ENCODE data around the gene GREB1.
A peak's percentile ranks its signal among the peaks of the same experiment; 100 is the strongest.

Gene GREB1

GRCh38 chr2:11542275-11542819, 8.5 kb downstream of the GREB1 start:
- Histone ChIP-seq H3K9ac (ENCODE audit: low read length) (peak overlapping the region; percentile 57; the same call in 1 of the 2 replicates), H3K9me3 (ENCODE audit: low read length) (no peaks in the 10 kb centered on the region), H3K4me1 (ENCODE audit: insufficient read depth, low read length, severe bottlenecking) (peaks cover 40% of the 10 kb centered on the region), H4K20me1 (ENCODE audit: insufficient read depth, low read length) (no peaks in the 10 kb centered on the region), H2AFZ (ENCODE audit: low read length) (no peak overlapping the region), H3K4me2 (ENCODE audit: low read length) (peak overlapping the region; percentile 56; the same call in 1 of the 2 replicates), H3K27ac (ENCODE audit: low read depth, low read length, poor library complexity, severe bottlenecking) (peak overlapping the region; percentile 88), H3K36me3 (ENCODE audit: insufficient read depth, low read length) (no peaks in the 10 kb centered on the region), H3K79me2 (ENCODE audit: insufficient read depth, low read length) (no peaks in the 10 kb centered on the region), H3K4me3 (ENCODE audit: low read depth, low read length, poor library complexity, severe bottlenecking) (peak overlapping the region; percentile 34), H3F3A (ENCODE audit: insufficient read depth, low read length) (no peaks in the 10 kb centered on the region), H3K27me3 (ENCODE audit: insufficient read depth, low read length) (no peaks in the 10 kb centered on the region), H3K9me2 (ENCODE audit: low read depth, low read length) (no peaks in the 10 kb centered on the region)
- TF ChIP-seq CTCF (IDR thresholded peaks at IDR 0.05; ENCODE audit: low read length), result no peak
- TF ChIP-seq EZH2 (IDR thresholded peaks at IDR 0.05; ENCODE audit: borderline replicate concordance, low read length), result no peak

- H3K36me3 ChIP-seq (ENCODE audit: insufficient read depth, low read length), result no peaks in the 10 kb centered on the region
- no peaks in the 10 kb centered on the region for H3F3A ChIP-seq (ENCODE audit: insufficient read depth, low read length)
- peaks cover 40% of the 10 kb centered on the region for H3K4me1 ChIP-seq (ENCODE audit: insufficient read depth, low read length, severe bottlenecking)
- H3K79me2 ChIP-seq (ENCODE audit: insufficient read depth, low read length), result no peaks in the 10 kb centered on the region
- no peaks in the 10 kb centered on the region for H3K9me3 ChIP-seq (ENCODE audit: low read length)
- peak overlapping the region; percentile 20; the same call in 1 of the 2 replicates for H3K4me2 ChIP-seq (ENCODE audit: low read length)
- no peaks in the 10 kb centered on the region for H3K27me3 ChIP-seq (ENCODE audit: insufficient read depth, low read length)
- H4K20me1 ChIP-seq (ENCODE audit: insufficient read depth, low read length), result no peaks in the 10 kb centered on the region
- TF ChIP-seq CTCF (IDR thresholded peaks at IDR 0.05; ENCODE audit: low read length) (no peak), EZH2 (IDR thresholded peaks at IDR 0.05; ENCODE audit: borderline replicate concordance, low read length) (no peak)
- H2AFZ ChIP-seq (ENCODE audit: low read length), result no peak overlapping the region
- H3K9ac ChIP-seq (ENCODE audit: low read length), result no peak overlapping the region
- H3K9me2 ChIP-seq (ENCODE audit: low read depth, low read length), result no peaks in the 10 kb centered on the region
- H3K27ac ChIP-seq (ENCODE audit: low read depth, low read length, poor library complexity, severe bottlenecking), result peak overlapping the region; percentile 88
- H3K4me3 ChIP-seq (ENCODE audit: low read depth, low read length, poor library complexity, severe bottlenecking), result no peak overlapping the region
Measured at GRCh38 chr2:11543337-11544216, 9.7 kb downstream of the GREB1 start.

- Histone ChIP-seq H3K4me2 (ENCODE audit: low read length) (no peak overlapping the region), H2AFZ (ENCODE audit: low read length) (no peak overlapping the region), H3K9me3 (ENCODE audit: low read length) (no peaks in the 10 kb centered on the region), H3K4me1 (ENCODE audit: insufficient read depth, low read length, severe bottlenecking) (peaks cover 22% of the 10 kb centered on the region), H3K79me2 (ENCODE audit: insufficient read depth, low read length) (no peaks in the 10 kb centered on the region), H3K4me3 (ENCODE audit: low read depth, low read length, poor library complexity, severe bottlenecking) (no peak overlapping the region), H3K36me3 (ENCODE audit: insufficient read depth, low read length) (no peaks in the 10 kb centered on the region), H4K20me1 (ENCODE audit: insufficient read depth, low read length) (no peaks in the 10 kb centered on the region), H3F3A (ENCODE audit: insufficient read depth, low read length) (no peaks in the 10 kb centered on the region), H3K9me2 (ENCODE audit: low read depth, low read length) (no peaks in the 10 kb centered on the region), H3K27ac (ENCODE audit: low read depth, low read length, poor library complexity, severe bottlenecking) (no peak overlapping the region), H3K9ac (ENCODE audit: low read length) (no peak overlapping the region), H3K27me3 (ENCODE audit: insufficient read depth, low read length) (no peaks in the 10 kb centered on the region)
- TF ChIP-seq CTCF (IDR thresholded peaks at IDR 0.05; ENCODE audit: low read length) (no peak), EZH2 (IDR thresholded peaks at IDR 0.05; ENCODE audit: borderline replicate concordance, low read length) (no peak)
Measured at GRCh38 chr2:11546072-11546471, 12.2 kb downstream of the GREB1 start.
